SU-DHL-6 (cell line): ENCODE results near the gene ADARB2.

Source experiments
- CTCF ChIP-seq: fragments of 200-600 bp; sonication (generic); IDR thresholded peaks from one replicate; pipeline ENCODE4 v1.5.1; 2017; ENCODE audit warnings: antibody characterized with exemption, mild to moderate bottlenecking, low read length, moderate library complexity; ENCODE audit not compliant: insufficient read depth, poor library complexity, severe bottlenecking
- EZH2phosphoT487 ChIP-seq: fragments of 200-600 bp; sonication (generic), shearing (Covaris generic); conservative IDR thresholded peaks from 2 replicates; pipeline ENCODE4 v1.6.1; 2018; ENCODE audit warnings: mild to moderate bottlenecking, antibody characterized with exemption, low read length, moderate library complexity, mixed read lengths

- no peak for TF ChIP-seq CTCF
- TF ChIP-seq EZH2phosphoT487, result no peak
Observed at GRCh38 chr10:1150638-1150955, 586.7 kb downstream of the ADARB2 start.
